ENCODE measurements around the gene GAS2.

GRCh38 chr11:22802861-22803260 lies 136.4 kb downstream of the GAS2 start:
- TF ChIP-seq, protein P1, sequence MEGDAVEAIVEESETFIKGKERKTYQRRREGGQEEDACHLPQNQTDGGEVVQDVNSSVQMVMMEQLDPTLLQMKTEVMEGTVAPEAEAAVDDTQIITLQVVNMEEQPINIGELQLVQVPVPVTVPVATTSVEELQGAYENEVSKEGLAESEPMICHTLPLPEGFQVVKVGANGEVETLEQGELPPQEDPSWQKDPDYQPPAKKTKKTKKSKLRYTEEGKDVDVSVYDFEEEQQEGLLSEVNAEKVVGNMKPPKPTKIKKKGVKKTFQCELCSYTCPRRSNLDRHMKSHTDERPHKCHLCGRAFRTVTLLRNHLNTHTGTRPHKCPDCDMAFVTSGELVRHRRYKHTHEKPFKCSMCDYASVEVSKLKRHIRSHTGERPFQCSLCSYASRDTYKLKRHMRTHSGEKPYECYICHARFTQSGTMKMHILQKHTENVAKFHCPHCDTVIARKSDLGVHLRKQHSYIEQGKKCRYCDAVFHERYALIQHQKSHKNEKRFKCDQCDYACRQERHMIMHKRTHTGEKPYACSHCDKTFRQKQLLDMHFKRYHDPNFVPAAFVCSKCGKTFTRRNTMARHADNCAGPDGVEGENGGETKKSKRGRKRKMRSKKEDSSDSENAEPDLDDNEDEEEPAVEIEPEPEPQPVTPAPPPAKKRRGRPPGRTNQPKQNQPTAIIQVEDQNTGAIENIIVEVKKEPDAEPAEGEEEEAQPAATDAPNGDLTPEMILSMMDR (IDR thresholded peaks at IDR 0.05): no peak
- TF ChIP-seq POLR2A (IDR thresholded peaks at IDR 0.05): no peak

All from right lobe of liver (tissue), 4 donors.